Natural killer cell (primary cell): ENCODE measurements around the gene IRGQ. TPM values are rescaled to one million over a fixed set of nuclear protein-coding genes. Genes with fewer than 3 reads are reported as not detected.

Experiments
- ATAC-seq, 3 donors: fragments of 150-1000 bp in 2 of 3; fragments of 200-7000 bp in 1 of 3; cut with Tn5 transposase; 1 replicate in 1 of 3; 2 replicates in 2 of 3; pipeline ENCODE4 v1.10.0; 2021; ENCODE audit warnings: mild to moderate bottlenecking in 2 of 3, moderate library complexity in 2 of 3
- DNase-seq, 2 donors: peaks; one replicate each; pipeline versions ENCODE4 v3.0.0 to v3.0.0-alpha.2; 2013 to 2021; ENCODE audit warnings: mixed read lengths in 1 of 2
- H3K27ac ChIP-seq: one replicate; pipeline ENCODE4 v1.5.1; 2013; ENCODE audit warnings: mild to moderate bottlenecking, low read length
- H3K27me3 ChIP-seq: one replicate; pipeline ENCODE4 v1.6.1; 2013; ENCODE audit warnings: low read length; ENCODE audit not compliant: control insufficient read depth, insufficient read depth
- H3K36me3 ChIP-seq: one replicate; pipeline ENCODE4 v1.6.1; 2013; ENCODE audit warnings: low read length; ENCODE audit not compliant: control insufficient read depth, insufficient read depth
- H3K4me1 ChIP-seq: one replicate; pipeline ENCODE4 v1.6.1; 2013; ENCODE audit warnings: low read length; ENCODE audit not compliant: control insufficient read depth, insufficient read depth
- H3K4me3 ChIP-seq: one replicate; pipeline ENCODE4 v1.5.1; 2013; ENCODE audit warnings: low read length
- H3K9me3 ChIP-seq: one replicate; pipeline ENCODE4 v1.6.1; 2013; ENCODE audit warnings: low read length; ENCODE audit not compliant: control insufficient read depth, insufficient read depth
- H3K27ac Mint-ChIP-seq, 2 donors: one replicate each; pipeline ENCODE4 v1.8.0; 2022; ENCODE audit warnings: mild to moderate bottlenecking in 2 of 2, mixed read lengths in 2 of 2, moderate library complexity in 1 of 2
- H3K27me3 Mint-ChIP-seq, 2 donors: one replicate each; pipeline ENCODE4 v1.8.0; 2022; ENCODE audit warnings: low read depth in 2 of 2, mixed read lengths in 2 of 2
- H3K36me3 Mint-ChIP-seq: one replicate; pipeline ENCODE4 v1.8.0; 2022; ENCODE audit warnings: mixed read lengths
- H3K4me1 Mint-ChIP-seq, 2 donors: one replicate each; pipeline ENCODE4 v1.8.0; 2022; ENCODE audit warnings: mixed read lengths in 2 of 2
- H3K4me3 Mint-ChIP-seq: one replicate; pipeline ENCODE4 v1.8.0; 2022; ENCODE audit warnings: mild to moderate bottlenecking, moderate library complexity, mixed read lengths
- H3K9me3 Mint-ChIP-seq, 2 donors: one replicate each; pipeline ENCODE4 v1.8.0; 2022; ENCODE audit warnings: mixed read lengths in 2 of 2
- CTCF ChIP-seq: fragments of 200-600 bp; IDR thresholded peaks from one replicate; pipeline ENCODE4 v1.8.0; 2022; ENCODE audit warnings: antibody characterized with exemption
- WGBS: methylation state at CpG from one replicate; pipeline ENCODE4 v1.1.7; 2013; ENCODE audit warnings: missing lambda C conversion rate; ENCODE audit not compliant: insufficient coverage; 5-methylcytosine and 5-hydroxymethylcytosine counted together
- intact Hi-C: fragments of 100-400 bp; cut with micrococcal nuclease; formaldehyde crosslinking; loops from one replicate; pipeline ENCODE4 v1.14.2; 2022
- total RNA-seq, 4 donors: library from RNA; stranded (reverse); fragments of 120-200 nt in 1 of 4; gene quantifications; one replicate each; pipeline versions ENCODE4 v1.2.3 to v1.2.4, GENCODE V29; 2013 to 2022

IRGQ gene
- total RNA-seq, 3 donors from 2014 or later (not counting 1 experiment from before 2014, with no cell fraction given): 28.5 to 43.7 (median 32.2) TPM

GRCh38 chr19:43610493-43610892, 14.6 kb upstream of the IRGQ start:
- 88% methylated on average over 3 of the region's 3 CpGs for WGBS
- H3K4me1 Mint-ChIP-seq: peaks cover 25 to 63% of the 10 kb centered on the region in 2 donors
- no peaks in the 10 kb centered on the region for H3K27me3 ChIP-seq
- H3K4me1 ChIP-seq: no peaks in the 10 kb centered on the region
- peaks cover 20% of the 10 kb centered on the region for H3K36me3 ChIP-seq
- peak overlapping the region in 1 of 2 donors; percentile 52 for H3K27ac Mint-ChIP-seq
- ATAC-seq (no peak), DNase-seq (no peak)
- no peaks in the 10 kb centered on the region for H3K27me3 Mint-ChIP-seq
- no peaks in the 10 kb centered on the region for H3K36me3 Mint-ChIP-seq
- no peak overlapping the region for H3K4me3 ChIP-seq
- intact Hi-C loops: no loop called here
- no peak overlapping the region for H3K27ac ChIP-seq
- H3K9me3 ChIP-seq: no peaks in the 10 kb centered on the region
- TF ChIP-seq CTCF: no peak
- H3K9me3 Mint-ChIP-seq: no peaks in the 10 kb centered on the region
- H3K4me3 Mint-ChIP-seq: no peak overlapping the region

DNA sequence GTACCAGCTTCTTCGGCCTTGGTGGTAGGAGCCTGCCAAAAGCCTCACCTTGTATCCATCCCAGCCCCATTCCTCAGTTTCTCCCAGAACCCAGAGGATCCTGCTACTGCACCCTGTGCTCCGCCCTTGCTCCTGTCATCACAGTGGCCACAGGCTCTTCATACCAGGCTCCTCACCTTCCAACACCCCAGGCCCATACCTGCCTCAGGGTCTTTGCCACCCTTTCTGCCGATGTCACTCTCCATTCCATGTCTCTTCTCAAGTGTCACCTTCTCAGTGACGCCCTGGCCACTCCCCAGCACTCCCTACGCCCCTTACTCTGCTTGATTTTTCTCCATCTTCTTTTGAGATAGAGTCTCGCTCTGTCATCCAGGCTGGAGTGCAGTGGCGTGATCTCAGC, 13.9 kb upstream of the IRGQ start:
- intact Hi-C loops: no loop called here

DNA sequence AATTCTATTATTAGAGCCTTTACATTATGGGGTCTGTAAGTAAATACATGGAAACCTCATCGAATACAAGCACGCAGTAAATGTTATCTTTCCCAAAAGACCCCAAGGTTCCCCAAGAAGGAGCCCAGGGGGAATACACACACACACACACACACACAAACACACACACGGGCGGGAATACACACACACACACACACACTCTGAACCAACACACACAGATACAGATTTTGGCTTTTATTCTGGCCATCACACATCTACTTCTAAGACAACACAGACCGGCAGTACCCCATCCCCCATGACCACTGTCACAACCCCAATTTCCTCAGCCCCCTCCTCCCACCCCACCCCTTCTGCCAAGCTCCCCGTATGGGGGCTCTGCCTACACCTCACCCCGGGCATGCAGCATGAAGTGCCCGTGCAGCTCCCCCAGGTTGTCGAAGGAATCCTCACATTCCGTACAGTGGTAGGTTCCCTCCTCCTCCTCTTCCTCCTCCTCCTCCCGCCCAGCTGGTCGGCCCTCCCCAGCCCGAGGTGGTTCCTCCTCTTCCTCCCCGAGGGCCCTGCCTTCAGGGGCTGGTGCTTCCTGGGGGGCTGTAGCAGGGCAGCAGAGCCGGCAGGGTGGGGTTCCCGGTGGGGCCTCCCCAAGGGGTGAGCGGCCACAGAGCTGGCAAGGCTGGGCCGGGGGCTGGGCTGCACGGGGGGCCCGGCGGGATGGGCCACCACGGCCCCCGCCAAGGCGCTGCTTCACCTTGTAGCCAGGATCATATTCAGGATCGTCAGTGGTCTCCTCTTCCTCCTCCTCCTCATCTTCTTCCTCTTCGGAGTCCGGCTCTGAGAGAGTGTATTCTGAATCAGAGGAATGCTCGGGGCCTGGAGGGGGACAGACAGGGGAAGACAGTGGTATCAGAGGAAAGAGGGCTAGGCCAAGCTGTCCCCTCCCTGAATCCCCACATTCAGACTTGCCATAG, 11.6 kb upstream of the IRGQ start:
- no peak overlapping the region for H3K27ac ChIP-seq
- no peaks in the 10 kb centered on the region for H3K9me3 ChIP-seq
- no peak for ATAC-seq
- H3K27me3 ChIP-seq: no peaks in the 10 kb centered on the region
- no peaks in the 10 kb centered on the region for H3K27me3 Mint-ChIP-seq
- H3K4me1 Mint-ChIP-seq: peaks cover 16 to 37% of the 10 kb centered on the region in 2 donors
- intact Hi-C loops: no loop called here
- no peaks in the 10 kb centered on the region for H3K9me3 Mint-ChIP-seq
- peak overlapping the region; percentile 43 to 65 for H3K27ac Mint-ChIP-seq
- no peak for TF ChIP-seq CTCF
- no peaks in the 10 kb centered on the region for H3K36me3 Mint-ChIP-seq
- H3K4me3 ChIP-seq: no peak overlapping the region
- DNase-seq: no peak
- 55% methylated on average over 28 of the region's 28 CpGs for WGBS
- peaks cover 12% of the 10 kb centered on the region for H3K36me3 ChIP-seq
- H3K4me1 ChIP-seq: no peaks in the 10 kb centered on the region
- no peak overlapping the region for H3K4me3 Mint-ChIP-seq

More for the DNA sequence above, 13.9 kb upstream of the IRGQ start:
- H3K27ac ChIP-seq: no peak overlapping the region
- no peaks in the 10 kb centered on the region for H3K27me3 Mint-ChIP-seq
- no peak for ATAC-seq
- TF ChIP-seq CTCF: no peak
- H3K36me3 ChIP-seq: peaks cover 20% of the 10 kb centered on the region
- H3K36me3 Mint-ChIP-seq: no peaks in the 10 kb centered on the region
- no peaks in the 10 kb centered on the region for H3K27me3 ChIP-seq
- no peaks in the 10 kb centered on the region for H3K9me3 ChIP-seq
- no peak overlapping the region for H3K4me3 Mint-ChIP-seq
- no peak overlapping the region for H3K27ac Mint-ChIP-seq
- 89% methylated on average over 7 of the region's 7 CpGs for WGBS
- H3K4me1 ChIP-seq: no peaks in the 10 kb centered on the region
- H3K4me3 ChIP-seq: no peak overlapping the region
- H3K4me1 Mint-ChIP-seq: peaks cover 25 to 61% of the 10 kb centered on the region in 2 donors
- DNase-seq: no peak
- no peaks in the 10 kb centered on the region for H3K9me3 Mint-ChIP-seq
